ENCODE data around the gene SIPA1L3. TPM values are rescaled to one million over a fixed set of nuclear protein-coding genes. Genes with fewer than 3 reads are reported as not detected.
"Not testable (repeated sequence)": the region's sequence is repeated elsewhere in the genome, so short reads cannot be mapped to it uniquely, and the experiment has no call there.

SIPA1L3 gene
- polyA plus RNA-seq, 3 donors from 2014 or later, result 0.29 to 4.1 (median 3.2) TPM

DNA sequence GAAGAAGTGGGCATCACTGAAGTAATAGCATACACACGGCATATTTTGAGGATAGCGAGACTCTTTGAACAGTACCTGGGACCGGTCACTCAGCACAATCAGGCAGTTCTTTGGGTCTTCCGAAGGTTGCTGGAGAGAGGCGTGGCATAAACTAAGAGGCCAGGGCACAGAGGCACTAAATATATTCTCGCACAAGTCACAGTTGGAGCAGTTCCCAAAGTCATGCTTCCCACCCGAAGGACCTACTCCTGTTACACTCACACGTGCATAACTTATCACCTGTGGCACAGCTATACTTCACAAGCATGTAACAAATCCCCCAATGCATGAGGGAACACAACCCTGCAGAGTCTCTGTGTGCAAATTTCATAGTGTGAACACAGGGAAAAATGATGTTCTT lies 10.8 kb upstream of the SIPA1L3 start:
- H3K27ac Mint-ChIP-seq, result no peak overlapping the region
- H3K4me3 Mint-ChIP-seq, result no peak overlapping the region
- H3K9me3 Mint-ChIP-seq, result no peaks in the 10 kb centered on the region
- peaks cover 2 to 4% (median 3%) of the 10 kb centered on the region in 3 donors for H3K27me3 Mint-ChIP-seq (ENCODE audit: low read depth in 3 of 3)
- H3K36me3 Mint-ChIP-seq, result no peaks in the 10 kb centered on the region
- no peak for DNase-seq
- H3K4me1 Mint-ChIP-seq, result peaks cover 0 to 2% of the 10 kb centered on the region in 2 donors

- H3K27ac Mint-ChIP-seq, result no peak overlapping the region
- no peak for DNase-seq
- no peaks in the 10 kb centered on the region for H3K36me3 Mint-ChIP-seq
- H3K4me3 Mint-ChIP-seq, result no peak overlapping the region
- peaks cover 0 to 2% of the 10 kb centered on the region in 2 donors for H3K4me1 Mint-ChIP-seq
- peaks cover 2 to 4% (median 2%) of the 10 kb centered on the region in 3 donors for H3K27me3 Mint-ChIP-seq (ENCODE audit: low read depth in 3 of 3)
- H3K9me3 Mint-ChIP-seq, result no peaks in the 10 kb centered on the region
Observed at GRCh38 chr19:37899453-37899852, 7.6 kb upstream of the SIPA1L3 start.

GRCh38 chr19:37899966-37900365 lies 7.0 kb upstream of the SIPA1L3 start:
- Mint-ChIP-seq H3K4me3 (no peak overlapping the region), H3K9me3 (no peaks in the 10 kb centered on the region), H3K27ac (no peak overlapping the region), H3K36me3 (no peaks in the 10 kb centered on the region), H3K27me3 (ENCODE audit: low read depth in 3 of 3) (peaks cover 2 to 4% (median 2%) of the 10 kb centered on the region in 3 donors), H3K4me1 (peaks cover 0 to 2% of the 10 kb centered on the region in 2 donors)
- no peak for DNase-seq

DNA sequence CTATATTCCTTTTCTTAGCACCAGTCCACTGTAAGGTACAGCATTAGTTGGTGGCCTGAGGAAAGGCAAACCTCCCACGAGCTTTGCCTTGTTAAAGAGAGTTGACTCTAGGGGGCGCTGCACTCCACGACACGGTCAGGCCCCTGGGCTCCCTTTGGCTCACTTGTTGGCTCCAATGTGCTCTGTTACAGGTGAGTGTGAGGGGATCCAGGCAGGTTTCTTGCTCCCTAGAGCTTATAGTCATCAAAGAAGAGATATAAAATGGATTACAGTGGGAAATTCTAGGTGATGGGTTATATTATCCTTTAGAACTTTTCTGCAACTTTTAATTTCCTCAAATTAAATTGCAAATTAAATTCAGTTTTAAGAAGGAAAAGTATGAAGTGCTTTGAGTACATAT lies 4.3 kb upstream of the SIPA1L3 start:
- Mint-ChIP-seq H3K4me3 (no peak overlapping the region), H3K27me3 (ENCODE audit: low read depth in 3 of 3) (peaks cover 1 to 4% (median 2%) of the 10 kb centered on the region in 3 donors), H3K9me3 (no peaks in the 10 kb centered on the region), H3K36me3 (no peaks in the 10 kb centered on the region), H3K4me1 (peaks cover 4 to 11% of the 10 kb centered on the region in 2 donors), H3K27ac (peak overlapping the region in 1 of 6 donors; percentile 31)
- peak; percentile 48 to 58 (median 57) for DNase-seq

- peaks cover 8 to 15% of the 10 kb centered on the region in 2 donors for H3K4me1 Mint-ChIP-seq
- H3K4me3 Mint-ChIP-seq, result no peak overlapping the region
- H3K27ac Mint-ChIP-seq, result peak overlapping the region in 1 of 6 donors; percentile 24
- DNase-seq, result no peak
- H3K36me3 Mint-ChIP-seq, result no peaks in the 10 kb centered on the region
- no peaks in the 10 kb centered on the region for H3K9me3 Mint-ChIP-seq
- peaks cover 2 to 4% (median 2%) of the 10 kb centered on the region in 3 donors for H3K27me3 Mint-ChIP-seq (ENCODE audit: low read depth in 3 of 3)
Observed at GRCh38 chr19:37903096-37903495, 3.9 kb upstream of the SIPA1L3 start.

DNA sequence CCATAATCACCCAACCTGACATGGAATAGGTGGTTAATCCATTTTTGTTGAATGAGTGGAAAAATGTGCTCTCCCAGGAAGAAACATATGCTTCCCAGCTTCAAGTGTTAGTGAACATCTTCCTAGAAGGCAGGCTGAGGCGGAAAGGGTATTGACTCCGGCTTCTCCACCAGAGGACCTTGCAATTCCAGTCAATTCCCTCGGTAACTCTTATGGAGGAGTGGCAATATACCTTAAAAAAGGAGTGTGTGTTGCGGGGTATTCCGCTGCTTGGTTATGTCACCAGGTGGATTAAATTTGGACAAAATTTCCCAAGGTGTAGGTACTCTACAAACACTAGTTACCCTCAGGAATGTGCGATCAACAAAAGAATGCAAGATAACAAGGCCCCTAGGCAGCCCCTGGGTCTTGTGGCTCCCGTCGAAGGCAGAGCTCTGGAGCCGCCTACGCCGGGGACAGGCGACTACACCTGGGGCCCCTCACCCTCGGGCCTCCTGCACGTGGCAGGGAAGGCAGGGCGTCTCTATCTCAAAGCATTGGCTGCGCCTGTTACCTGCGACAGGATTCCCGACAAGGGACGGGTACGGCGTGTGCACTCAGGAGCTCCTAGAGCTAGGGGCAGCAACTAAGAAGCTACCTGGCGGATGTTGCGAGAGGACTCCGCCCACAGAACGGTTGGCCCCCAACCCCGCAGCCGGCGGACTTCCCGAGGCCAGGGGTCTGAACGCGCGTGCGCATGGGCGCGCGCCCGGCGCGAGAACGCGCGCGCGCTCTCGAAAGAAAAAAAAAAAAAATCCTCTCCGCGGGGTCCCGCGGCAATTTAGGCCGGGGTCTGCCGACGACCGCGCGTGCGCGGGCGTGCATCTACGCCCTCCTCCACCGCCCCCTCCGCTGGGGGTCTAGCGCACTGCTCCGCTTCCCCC lies 801 bp upstream of the SIPA1L3 start, which contains the start of gene WDR87:
Gene WDR87 (minus strand): TSS at position 649 of the 923 bp plus-strand sequence. CDS start 8,355 bp downstream, outside the sequence.
- DNase-seq, result peak; percentile 29 to 45 (median 32)
- Mint-ChIP-seq H3K4me3 (peak within 1 kb of the TSS; percentile 90 to 96 (median 92)), H3K27ac (peak within 1 kb of the TSS; percentile 46 to 87 (median 72)), H3K9me3 (no peaks in the 10 kb centered on the region), H3K4me1 (peaks cover 17 to 21% of the 10 kb centered on the region in 2 donors), H3K36me3 (no peaks in the 10 kb centered on the region), H3K27me3 (ENCODE audit: low read depth in 3 of 3) (peaks cover 0 to 6% (median 2%) of the 10 kb centered on the region in 3 donors)

GRCh38 chr19:37907735-37908455 lies 887 bp downstream of the SIPA1L3 start:
- no peak for DNase-seq
- Mint-ChIP-seq H3K9me3 (no peaks in the 10 kb centered on the region), H3K4me3 (peak overlapping the region; percentile 76 to 96 (median 79)), H3K27ac (peak overlapping the region in 5 of 6 donors; percentile 1 to 46 (median 5)), H3K36me3 (no peaks in the 10 kb centered on the region), H3K4me1 (peaks cover 21 to 24% of the 10 kb centered on the region in 2 donors), H3K27me3 (ENCODE audit: low read depth in 3 of 3) (peaks cover 0 to 3% (median 2%) of the 10 kb centered on the region in 3 donors)

GRCh38 chr19:37909661-37910199 lies 2.7 kb downstream of the SIPA1L3 start:
- Mint-ChIP-seq H3K27ac (no peak overlapping the region), H3K9me3 (no peaks in the 10 kb centered on the region), H3K4me1 (peaks cover 21 to 24% of the 10 kb centered on the region in 2 donors), H3K27me3 (ENCODE audit: low read depth in 3 of 3) (peaks cover 0 to 3% (median 2%) of the 10 kb centered on the region in 3 donors), H3K4me3 (no peak overlapping the region), H3K36me3 (peaks cover 0 to under 1% (median 0%) of the 10 kb centered on the region in 3 donors)
- DNase-seq, result no peak

GRCh38 chr19:37914908-37915307 lies 7.9 kb downstream of the SIPA1L3 start:
- Mint-ChIP-seq H3K27me3 (ENCODE audit: low read depth in 3 of 3) (peaks cover 0 to 2% (median 0%) of the 10 kb centered on the region in 3 donors), H3K4me1 (peaks cover 7 to 21% of the 10 kb centered on the region in 2 donors), H3K27ac (no peak overlapping the region), H3K9me3 (no peaks in the 10 kb centered on the region), H3K4me3 (no peak overlapping the region), H3K36me3 (peaks cover 0 to 4% (median 0%) of the 10 kb centered on the region in 3 donors)
- DNase-seq, result no peak

DNA sequence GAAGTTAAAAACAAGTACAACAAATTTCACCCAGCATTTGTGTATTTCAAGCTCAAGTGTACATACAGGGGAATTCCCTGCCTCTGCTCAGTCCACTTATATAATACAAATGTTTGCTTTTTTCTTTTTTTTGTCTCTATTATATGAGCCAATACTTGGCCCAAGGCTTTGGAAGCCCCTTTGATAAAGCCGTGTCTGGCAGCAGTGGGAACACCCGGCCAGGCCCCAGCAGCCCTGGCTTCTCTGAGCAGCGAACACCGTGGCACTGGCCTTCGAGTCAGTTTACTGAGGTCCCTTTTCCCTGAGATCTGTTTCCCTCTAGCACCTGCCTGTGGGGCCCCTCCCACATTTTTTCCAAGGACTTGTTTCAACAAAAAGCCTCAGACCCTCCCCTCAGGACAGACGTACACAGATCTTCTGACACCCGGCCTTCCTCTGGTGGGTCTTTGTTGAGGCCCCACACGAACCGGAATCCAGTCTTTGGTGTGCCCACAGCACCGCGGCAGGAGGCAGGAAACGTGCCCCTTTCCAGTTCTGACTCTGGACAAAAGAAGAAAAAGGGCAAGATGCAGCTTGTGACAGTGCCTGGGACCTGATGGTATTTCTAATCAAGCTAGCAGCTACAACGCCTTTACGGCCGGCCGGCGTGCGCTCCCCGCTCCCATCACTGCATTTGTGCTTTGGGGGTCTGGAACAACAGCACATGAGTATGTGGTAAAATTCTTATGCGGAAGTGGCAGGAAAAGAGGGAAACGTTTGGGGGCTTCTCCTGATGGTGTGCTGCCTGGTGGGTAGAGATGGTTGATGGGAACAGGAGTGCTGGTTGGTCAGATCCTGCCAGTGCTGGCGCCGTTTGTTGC lies 13.8 kb downstream of the SIPA1L3 start:
- H3K27ac Mint-ChIP-seq, result peak overlapping the region in 3 of 6 donors; percentile 36 to 42 (median 40)
- no peaks in the 10 kb centered on the region for H3K9me3 Mint-ChIP-seq
- H3K4me1 Mint-ChIP-seq, result peaks cover 16 to 25% of the 10 kb centered on the region in 2 donors
- no peak overlapping the region for H3K4me3 Mint-ChIP-seq
- no peak for DNase-seq
- peaks cover 0 to 11% (median 0%) of the 10 kb centered on the region in 3 donors for H3K36me3 Mint-ChIP-seq
- peaks cover 0 to 2% (median 0%) of the 10 kb centered on the region in 3 donors for H3K27me3 Mint-ChIP-seq (ENCODE audit: low read depth in 3 of 3)

GRCh38 chr19:37924573-37924972 lies 17.6 kb downstream of the SIPA1L3 start:
- H3K27me3 Mint-ChIP-seq (ENCODE audit: low read depth in 3 of 3); DNase-seq; H3K4me3 Mint-ChIP-seq; H3K9me3 Mint-ChIP-seq; H3K27ac Mint-ChIP-seq: not testable (repeated sequence)
- peaks cover 0 to 12% (median 0%) of the 10 kb centered on the region in 3 donors for H3K36me3 Mint-ChIP-seq
- H3K4me1 Mint-ChIP-seq, result peaks cover 11 to 20% of the 10 kb centered on the region in 2 donors

DNA sequence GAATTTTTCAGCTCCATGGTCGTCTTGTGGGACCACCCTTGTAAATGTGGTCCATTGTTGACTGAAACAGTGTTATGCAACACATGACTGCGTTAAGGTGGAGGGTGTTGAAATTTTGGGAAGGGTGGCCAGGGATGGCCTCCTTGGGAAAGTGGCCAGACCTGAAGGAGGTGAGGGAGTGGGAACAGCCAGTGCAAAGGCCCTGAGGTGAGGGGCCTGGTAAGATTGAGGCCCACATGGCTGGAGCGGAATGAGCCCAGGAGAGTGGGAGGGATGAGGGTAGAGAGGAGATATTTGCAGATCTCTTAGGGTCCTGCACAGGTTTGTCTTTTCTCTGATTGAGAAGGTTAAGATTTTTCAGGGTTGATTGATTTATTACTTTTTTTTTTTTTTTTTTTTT lies 18.2 kb downstream of the SIPA1L3 start:
- Mint-ChIP-seq H3K27me3 (ENCODE audit: low read depth in 3 of 3) (no peaks in the 10 kb centered on the region), H3K27ac (peak overlapping the region in 1 of 6 donors; percentile 10), H3K36me3 (peaks cover 0 to 12% (median 0%) of the 10 kb centered on the region in 3 donors), H3K9me3 (no peaks in the 10 kb centered on the region), H3K4me1 (peaks cover 9 to 20% of the 10 kb centered on the region in 2 donors), H3K4me3 (no peak overlapping the region)
- no peak for DNase-seq

DNA sequence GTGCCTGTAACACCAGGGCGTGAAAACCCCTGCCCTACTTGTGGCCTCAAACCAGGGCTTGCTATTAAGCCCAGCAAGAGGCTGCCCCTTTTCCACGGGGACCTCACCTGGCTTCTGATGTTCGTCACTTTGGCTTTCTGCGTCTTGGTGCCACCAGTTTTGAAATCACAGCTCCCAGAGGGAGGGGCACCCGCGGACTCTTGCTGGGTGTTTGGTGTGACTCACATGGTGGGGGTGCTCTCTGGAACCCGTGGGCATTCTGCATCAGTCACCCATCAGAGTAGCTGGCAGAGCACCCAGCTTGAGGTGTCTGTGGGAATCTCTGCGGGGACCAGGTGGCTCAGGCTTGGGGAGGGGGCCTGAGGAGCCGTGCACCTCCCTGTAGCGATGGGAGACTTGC lies 19.2 kb downstream of the SIPA1L3 start:
- peaks cover 0 to 9% (median 0%) of the 10 kb centered on the region in 3 donors for H3K36me3 Mint-ChIP-seq
- H3K4me3 Mint-ChIP-seq, result no peak overlapping the region
- H3K27me3 Mint-ChIP-seq (ENCODE audit: low read depth in 3 of 3), result no peaks in the 10 kb centered on the region
- DNase-seq, result no peak
- H3K27ac Mint-ChIP-seq, result peak overlapping the region in 1 of 6 donors; percentile 34
- no peaks in the 10 kb centered on the region for H3K9me3 Mint-ChIP-seq
- peaks cover 11 to 20% of the 10 kb centered on the region in 2 donors for H3K4me1 Mint-ChIP-seq
